ENCODE measurements around the gene SAMD4B. TPM values are rescaled to one million over a fixed set of nuclear protein-coding genes. Genes with fewer than 3 reads are reported as not detected.

The SAMD4B gene
- total and polyA plus RNA-seq, 10 of the 15 experiments (the other 5 are each of a cell fraction or from before 2014, with no cell fraction given) = 2.4 to 43.3 (median 23.9) TPM

GRCh38 chr19:39315933-39316332 is 26.3 kb upstream of the SAMD4B start (continued):
- TF ChIP-seq SREBF1 (IDR thresholded peaks at IDR 0.05; ENCODE audit: low read length) = no peak
- TF ChIP-seq RFX5 (IDR thresholded peaks at IDR 0.05; ENCODE audit: low read depth, low read length) = no peak
- TF ChIP-seq FOS (IDR thresholded peaks at IDR 0.05; ENCODE audit: borderline replicate concordance, extremely low read depth, insufficient read length) = no peak
- TF ChIP-seq SMAD5 (IDR thresholded peaks at IDR 0.05; ENCODE audit: low read depth) = no peak
- no peak for TF ChIP-seq EGR1 (IDR thresholded peaks at IDR 0.05; ENCODE audit: borderline replicate concordance in 1 of 2, low read depth in 2 of 2, low read length in 2 of 2)
- no peak for TF ChIP-seq MTA2 (IDR thresholded peaks at IDR 0.05; ENCODE audit: low read depth)
- no peak for TF ChIP-seq NR2C1 (IDR thresholded peaks at IDR 0.05)
- TF ChIP-seq ZBTB4 (CRISPR knock-in tag; IDR thresholded peaks at IDR 0.05) = no peak

- H3K4me2 ChIP-seq (ENCODE audit: control insufficient read depth, insufficient read depth) = no peak overlapping the region
- ATAC-seq = no peak
- CTCF ChIA-PET = interaction anchor here (1.0 kb wide), 1 partner anchor 10 kb away, joined by 4 read pairs; no protein-coding TSS in a partner anchor
- 70% methylated on average over 9 of the region's 12 CpGs for WGBS (ENCODE audit: insufficient coverage, insufficient replicate concordance, low lambda C conversion rate, missing lambda C conversion rate)
- FAIRE-seq = no peak
- BruUV-seq (replicated peaks) = no TSS peak
- H4K20me1 ChIP-seq (ENCODE audit: control insufficient read depth, insufficient read depth) = no peaks in the 10 kb centered on the region
- in situ Hi-C loops (cut with MboI) = no loop called here
- H3K79me2 ChIP-seq (ENCODE audit: control insufficient read depth, insufficient read depth, low read length) = no peaks in the 10 kb centered on the region
- H3K27ac ChIP-seq (ENCODE audit: control insufficient read depth, insufficient read depth) = no peak overlapping the region
- H3K27me3 ChIP-seq (replicated peaks in 1 of 2; ENCODE audit: control insufficient read depth in 2 of 2, insufficient read depth in 2 of 2, low read length in 1 of 2) = no peaks in the 10 kb centered on the region; a peak in 1 of 4 replicates
- RAD21 ChIA-PET (ENCODE audit: unreplicated experiment) = no interaction called here
- POLR2A ChIA-PET = no interaction called here
- no peaks in the 10 kb centered on the region; a peak in 1 of 4 replicates for H3K36me3 ChIP-seq (ENCODE audit: control insufficient read depth in 2 of 2, insufficient read depth in 2 of 2, low read length in 1 of 2)
- no peaks in the 10 kb centered on the region for H3K9me3 ChIP-seq (replicated peaks; ENCODE audit: control insufficient read depth, insufficient read depth, low read length)
- no peak for DNase-seq (ENCODE audit: low read depth, low spot score)
- H2AFZ ChIP-seq (ENCODE audit: control insufficient read depth, low read depth, low read length) = no peak overlapping the region
- H3K4me1 ChIP-seq (ENCODE audit: control insufficient read depth, insufficient read depth, low read length) = no peaks in the 10 kb centered on the region
- SMC1A ChIA-PET (ENCODE audit: uncharacterized antibody, unreplicated experiment) = interaction anchor here (0.8 kb wide), 1 partner anchor 75 kb away, joined by 3 read pairs; the partner anchor contains the start of genes MED29 and PAF1
- no peak overlapping the region for H3K9ac ChIP-seq (ENCODE audit: control insufficient read depth, insufficient read depth, low read length)
- intact Hi-C loops (cut with micrococcal nuclease; ENCODE audit: unreplicated experiment) = no loop called here
- no peak overlapping the region for H3K4me3 ChIP-seq
- TF ChIP-seq POU2F2 (IDR thresholded peaks at IDR 0.05; ENCODE audit: borderline replicate concordance, low read depth, low read length) (no peak), MEF2A (IDR thresholded peaks at IDR 0.05; ENCODE audit: insufficient read depth, low read depth, low read length) (no peak), BHLHE40 (IDR thresholded peaks at IDR 0.05; ENCODE audit: borderline replicate concordance in 1 of 2, low read depth in 2 of 2, low read length in 1 of 2) (no peak), TCF3 (IDR thresholded peaks at IDR 0.05; ENCODE audit: borderline replicate concordance, insufficient read depth, low read depth, low read length) (no peak), RFX5 (IDR thresholded peaks at IDR 0.05; ENCODE audit: low read depth, low read length) (no peak), DPF2 (IDR thresholded peaks at IDR 0.05) (no peak), STAT3 (IDR thresholded peaks at IDR 0.05; ENCODE audit: low read depth, low read length) (no peak), ZNF592 (IDR thresholded peaks at IDR 0.05) (no peak), FOXK2 (IDR thresholded peaks at IDR 0.05) (no peak)
These were observed 25.4 kb upstream of the SAMD4B start for GRCh38 chr19:39316627-39317321.
